ENCODE results near the gene LRRC31.
A peak's percentile ranks its signal among the peaks of the same experiment; 100 is the strongest.

Gene LRRC31

DNA sequence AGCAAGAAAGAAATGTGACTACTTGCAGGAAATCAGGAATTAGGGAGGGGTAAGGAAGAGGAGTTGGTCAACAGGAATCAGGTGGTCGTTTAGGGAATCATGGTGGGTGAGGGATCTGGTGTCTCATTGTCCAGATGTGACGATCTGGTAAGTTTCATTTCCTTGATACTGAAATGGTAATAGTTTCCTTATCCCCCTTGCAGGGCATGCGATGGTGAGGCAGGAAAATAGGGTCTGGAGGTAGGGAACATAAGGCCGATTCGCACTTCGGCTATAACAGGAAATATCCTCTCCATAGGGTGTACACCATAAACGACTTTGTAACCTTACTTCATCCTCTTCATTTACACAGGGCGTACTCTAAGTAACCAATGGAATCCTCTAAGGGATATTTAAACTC, 56.5 kb downstream of the LRRC31 start:
- DNase-seq (ENCODE audit: low spot score) = no peak

DNA sequence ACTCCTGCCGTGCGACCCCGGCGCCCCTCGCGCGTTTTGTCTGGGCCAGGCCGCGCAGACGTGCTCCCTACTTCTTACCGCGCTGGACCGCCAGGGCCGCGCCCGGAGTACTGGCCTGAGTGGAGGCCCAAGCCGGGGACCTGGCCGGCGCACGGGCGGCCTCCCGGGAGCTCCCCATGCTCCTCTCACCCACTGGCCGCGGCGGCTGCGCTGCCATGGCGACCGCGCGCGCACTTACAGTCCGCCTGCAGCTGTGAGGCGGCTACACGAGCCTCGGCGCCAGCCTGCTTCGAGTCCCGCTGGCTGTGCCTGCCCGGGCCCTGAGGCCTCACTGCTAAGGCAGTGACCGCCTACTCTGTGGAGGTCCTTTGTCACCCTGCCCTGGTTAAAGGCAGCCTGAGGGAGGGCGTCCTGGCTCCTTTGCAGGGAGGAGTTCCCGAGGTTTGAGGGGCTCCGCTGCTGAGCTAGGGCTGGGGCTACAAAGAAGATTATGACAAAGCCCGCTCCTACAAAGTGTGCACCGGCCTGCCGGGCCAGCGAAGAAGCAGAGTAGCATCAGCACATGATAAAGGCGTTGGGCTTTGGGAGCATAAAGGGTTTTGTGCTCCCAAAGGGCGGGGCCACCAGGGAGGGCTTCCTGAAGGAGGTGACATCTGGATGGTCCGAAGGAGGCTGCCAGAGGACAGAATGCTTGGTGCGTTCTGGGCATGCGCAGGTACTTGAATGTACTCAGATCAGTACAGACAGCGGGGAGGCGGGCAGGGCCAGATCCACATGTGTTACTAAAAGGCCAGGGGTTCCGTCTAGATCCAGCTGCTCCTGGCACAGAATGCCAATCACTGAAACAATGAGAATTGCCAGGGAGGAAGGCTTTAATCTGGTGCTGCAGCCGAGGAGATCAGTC, 57.2 kb downstream of the LRRC31 start, which contains the start of the genes LRRC34 and LRRIQ4:
Gene LRRC34 (minus strand): TSS at position 573 of the 904 bp plus-strand sequence. CDS start 356 bp downstream, at position 217.
Gene LRRIQ4 (plus strand): TSS at position 539 of the 904 bp plus-strand sequence. CDS start 9,052 bp downstream, outside the sequence.
- peak; percentile 84 for DNase-seq (ENCODE audit: low spot score)

DNA sequence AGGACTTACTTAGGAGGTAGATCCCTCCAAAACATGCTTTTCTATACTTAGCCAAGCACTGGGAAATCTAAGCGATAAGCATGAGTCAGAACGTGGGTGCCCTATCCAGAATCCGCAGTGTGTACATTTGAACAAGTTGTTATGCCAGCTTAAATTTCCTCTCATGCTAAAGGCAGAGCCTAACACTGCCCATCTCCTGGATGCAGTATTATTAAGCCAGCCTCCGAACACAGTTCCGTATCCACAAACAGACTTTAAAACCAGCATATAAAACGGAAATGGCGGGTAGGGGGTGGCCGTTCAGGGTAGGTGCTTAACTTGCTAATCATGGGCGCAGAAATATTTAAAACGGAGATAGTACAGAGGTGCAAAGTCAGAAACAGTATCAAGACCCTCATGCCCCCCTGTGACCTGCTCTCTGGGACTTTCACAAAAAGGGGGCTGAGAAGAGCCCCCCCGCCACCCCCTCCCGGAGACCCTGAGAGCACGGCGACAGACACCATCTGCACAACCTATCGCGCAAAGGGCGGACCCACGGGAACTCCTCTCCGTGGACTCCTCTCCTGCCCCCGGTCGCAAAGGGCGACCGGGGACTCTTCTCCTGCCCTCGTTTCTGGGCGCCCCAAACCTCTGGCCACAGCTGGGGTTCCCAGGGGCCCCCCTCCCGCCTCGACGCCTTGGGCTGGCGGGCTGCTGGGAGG, 58.0 kb downstream of the LRRC31 start:
- DNase-seq (ENCODE audit: low spot score) = peak; percentile 73

- DNase-seq (ENCODE audit: low spot score) = no peak
Measured at GRCh38 chr3:169809230-169809795, 60.4 kb downstream of the LRRC31 start.

- DNase-seq (ENCODE audit: low spot score) = no peak
Measured at GRCh38 chr3:169804681-169805080, 65.1 kb downstream of the LRRC31 start.

GRCh38 chr3:169792359-169792758, 77.4 kb downstream of the LRRC31 start:
- no peak for DNase-seq (ENCODE audit: low spot score)

- no peak for DNase-seq (ENCODE audit: low spot score)
Measured at GRCh38 chr3:169790687-169791429, 78.9 kb downstream of the LRRC31 start.

DNA sequence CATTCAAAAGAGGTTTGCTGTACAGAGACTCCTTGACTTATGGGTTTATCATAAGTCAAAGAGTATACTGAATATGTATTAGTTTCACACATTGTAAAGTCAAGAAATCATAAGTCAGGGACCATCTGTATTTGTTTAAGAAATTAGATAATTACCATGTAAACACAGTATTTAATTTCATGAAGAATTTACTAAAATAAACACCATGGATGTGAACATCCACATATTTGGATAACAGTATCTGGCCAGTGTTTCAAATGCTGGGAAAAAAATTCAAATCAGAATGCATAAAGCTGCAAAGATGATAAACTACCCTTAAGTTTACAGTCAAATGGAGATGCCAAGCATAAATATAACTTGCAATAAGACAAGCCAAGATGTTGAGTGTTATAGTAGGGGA, 79.5 kb downstream of the LRRC31 start:
- DNase-seq (ENCODE audit: low spot score) = no peak
